ENCODE measurements around the gene HDLBP.

GRCh38 chr2:241202681-241203080, 112.8 kb downstream of the HDLBP start:
- TF ChIP-seq POLR2AphosphoS5 (IDR thresholded peaks at IDR 0.05; ENCODE audit: low read depth) (no peak), GABPA (IDR thresholded peaks at IDR 0.05; ENCODE audit: low read depth) (no peak), SPI1 (IDR thresholded peaks at IDR 0.05; ENCODE audit: borderline replicate concordance, low read depth) (no peak)
- TF ChIP-seq, protein P1, sequence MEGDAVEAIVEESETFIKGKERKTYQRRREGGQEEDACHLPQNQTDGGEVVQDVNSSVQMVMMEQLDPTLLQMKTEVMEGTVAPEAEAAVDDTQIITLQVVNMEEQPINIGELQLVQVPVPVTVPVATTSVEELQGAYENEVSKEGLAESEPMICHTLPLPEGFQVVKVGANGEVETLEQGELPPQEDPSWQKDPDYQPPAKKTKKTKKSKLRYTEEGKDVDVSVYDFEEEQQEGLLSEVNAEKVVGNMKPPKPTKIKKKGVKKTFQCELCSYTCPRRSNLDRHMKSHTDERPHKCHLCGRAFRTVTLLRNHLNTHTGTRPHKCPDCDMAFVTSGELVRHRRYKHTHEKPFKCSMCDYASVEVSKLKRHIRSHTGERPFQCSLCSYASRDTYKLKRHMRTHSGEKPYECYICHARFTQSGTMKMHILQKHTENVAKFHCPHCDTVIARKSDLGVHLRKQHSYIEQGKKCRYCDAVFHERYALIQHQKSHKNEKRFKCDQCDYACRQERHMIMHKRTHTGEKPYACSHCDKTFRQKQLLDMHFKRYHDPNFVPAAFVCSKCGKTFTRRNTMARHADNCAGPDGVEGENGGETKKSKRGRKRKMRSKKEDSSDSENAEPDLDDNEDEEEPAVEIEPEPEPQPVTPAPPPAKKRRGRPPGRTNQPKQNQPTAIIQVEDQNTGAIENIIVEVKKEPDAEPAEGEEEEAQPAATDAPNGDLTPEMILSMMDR (IDR thresholded peaks at IDR 0.05; ENCODE audit: insufficient read depth, low read length) = no peak
- TF ChIP-seq, protein P2, sequence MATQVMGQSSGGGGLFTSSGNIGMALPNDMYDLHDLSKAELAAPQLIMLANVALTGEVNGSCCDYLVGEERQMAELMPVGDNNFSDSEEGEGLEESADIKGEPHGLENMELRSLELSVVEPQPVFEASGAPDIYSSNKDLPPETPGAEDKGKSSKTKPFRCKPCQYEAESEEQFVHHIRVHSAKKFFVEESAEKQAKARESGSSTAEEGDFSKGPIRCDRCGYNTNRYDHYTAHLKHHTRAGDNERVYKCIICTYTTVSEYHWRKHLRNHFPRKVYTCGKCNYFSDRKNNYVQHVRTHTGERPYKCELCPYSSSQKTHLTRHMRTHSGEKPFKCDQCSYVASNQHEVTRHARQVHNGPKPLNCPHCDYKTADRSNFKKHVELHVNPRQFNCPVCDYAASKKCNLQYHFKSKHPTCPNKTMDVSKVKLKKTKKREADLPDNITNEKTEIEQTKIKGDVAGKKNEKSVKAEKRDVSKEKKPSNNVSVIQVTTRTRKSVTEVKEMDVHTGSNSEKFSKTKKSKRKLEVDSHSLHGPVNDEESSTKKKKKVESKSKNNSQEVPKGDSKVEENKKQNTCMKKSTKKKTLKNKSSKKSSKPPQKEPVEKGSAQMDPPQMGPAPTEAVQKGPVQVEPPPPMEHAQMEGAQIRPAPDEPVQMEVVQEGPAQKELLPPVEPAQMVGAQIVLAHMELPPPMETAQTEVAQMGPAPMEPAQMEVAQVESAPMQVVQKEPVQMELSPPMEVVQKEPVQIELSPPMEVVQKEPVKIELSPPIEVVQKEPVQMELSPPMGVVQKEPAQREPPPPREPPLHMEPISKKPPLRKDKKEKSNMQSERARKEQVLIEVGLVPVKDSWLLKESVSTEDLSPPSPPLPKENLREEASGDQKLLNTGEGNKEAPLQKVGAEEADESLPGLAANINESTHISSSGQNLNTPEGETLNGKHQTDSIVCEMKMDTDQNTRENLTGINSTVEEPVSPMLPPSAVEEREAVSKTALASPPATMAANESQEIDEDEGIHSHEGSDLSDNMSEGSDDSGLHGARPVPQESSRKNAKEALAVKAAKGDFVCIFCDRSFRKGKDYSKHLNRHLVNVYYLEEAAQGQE (IDR thresholded peaks at IDR 0.05; ENCODE audit: insufficient replicate concordance, low read depth) = no peak

All from HL-60 (cell line).